Gastroesophageal sphincter (tissue), 4 donors: ENCODE data around the gene VAV3. TPM values are rescaled to one million over a fixed set of nuclear protein-coding genes. Genes with fewer than 3 reads are reported as not detected.
"Not testable (repeated sequence)": the region's sequence is repeated elsewhere in the genome, so short reads cannot be mapped to it uniquely, and the experiment has no call there.

Experiments
- ATAC-seq: fragments of 150-250 bp; one replicate; pipeline ENCODE4 v1.9.1; 2016; ENCODE audit warnings: mild to moderate bottlenecking, moderate library complexity
- H3K27ac ChIP-seq, 4 donors: fragments of 200-600 bp; sonication (generic) in 3 of 4; 1 replicate in 3 of 4; 2 replicates in 1 of 4; pipeline ENCODE4 v1.5.1; 2016 to 2019
- H3K27me3 ChIP-seq: fragments of 200-600 bp; sonication (generic); one replicate; pipeline ENCODE4 v1.5.1; 2019
- H3K36me3 ChIP-seq, 2 donors: fragments of 200-600 bp; sonication (generic); one replicate each; pipeline ENCODE4 v1.5.1; 2019; ENCODE audit warnings: control low read depth in 1 of 2
- H3K4me1 ChIP-seq, 3 donors: fragments of 200-600 bp; sonication (generic); 1 replicate in 2 of 3; 2 replicates in 1 of 3; pipeline ENCODE4 v1.5.1; 2016 to 2019; ENCODE audit warnings: control low read depth in 2 of 3
- H3K4me3 ChIP-seq, 2 donors: fragments of 200-600 bp; sonication (generic); one replicate each; pipeline ENCODE4 v1.5.1; 2019; ENCODE audit warnings: mild to moderate bottlenecking in 1 of 2, moderate library complexity in 1 of 2
- H3K9me3 ChIP-seq, 3 donors: fragments of 200-600 bp; sonication (generic); one replicate each; pipeline ENCODE4 v1.5.1; 2017 to 2019; ENCODE audit warnings: control low read depth in 2 of 3
- EP300 ChIP-seq: sonication (generic); formaldehyde crosslinking; IDR thresholded peaks from one replicate; pipeline ENCODE4 v1.6.1; 2017; ENCODE audit warnings: antibody characterized with exemption, mild to moderate bottlenecking
- POLR2A ChIP-seq, 2 donors: fragments of 450-650 bp; IDR thresholded peaks; one replicate each; pipeline ENCODE4 v1.6.1; 2017; ENCODE audit warnings: antibody characterized with exemption in 2 of 2, mild to moderate bottlenecking in 2 of 2, moderate library complexity in 1 of 2
- POLR2AphosphoS5 ChIP-seq: sonication (generic); formaldehyde crosslinking; IDR thresholded peaks from one replicate; pipeline ENCODE4 v1.6.1; 2017; ENCODE audit warnings: antibody characterized with exemption
- WGBS, 2 donors: methylation state at CpG; one replicate each; pipeline ENCODE4 v1.1.5; 2018; ENCODE audit warnings: low coverage in 1 of 2; 5-methylcytosine and 5-hydroxymethylcytosine counted together
- total RNA-seq, 4 donors: library from RNA; depleted of rRNA; stranded (reverse); fragments of >200 nt; gene quantifications; one replicate each; pipeline ENCODE4 v1.1.0, GENCODE V29; 2016
- TF ChIP-seq, protein P1 (sequence below), 4 experiments: fragments of 200-600 bp in 2 of 4; fragments of 450-650 bp in 2 of 4; sonication (generic) in 1 of 4; IDR thresholded peaks; one replicate each; pipeline ENCODE4 v1.5.1; 2017 to 2019; ENCODE audit warnings: antibody characterized with exemption in 4 of 4, mild to moderate bottlenecking in 2 of 4, moderate library complexity in 2 of 4

VAV3 gene
- total RNA-seq, 4 donors from 2014 or later: 1.3 to 4.7 (median 2.9) TPM

DNA sequence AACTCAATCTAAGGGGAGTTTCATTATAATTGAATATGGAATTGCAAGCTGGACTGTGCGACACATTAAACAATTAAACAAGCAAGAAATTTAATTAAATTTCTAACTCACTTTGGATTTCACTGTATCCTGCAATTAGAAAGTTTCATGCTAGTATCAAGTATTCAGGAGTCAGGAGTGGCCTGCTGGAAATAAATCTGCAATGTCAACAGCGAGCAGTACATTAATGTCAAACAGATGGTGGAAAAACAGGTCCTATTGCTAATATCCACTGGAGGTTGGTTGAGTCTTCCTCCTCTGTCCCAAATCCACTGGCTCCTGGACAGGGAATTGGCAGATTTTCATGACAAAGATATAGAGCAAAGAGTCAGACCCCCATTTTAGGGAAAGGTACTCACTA is 237.1 kb downstream of the VAV3 start:
- Histone ChIP-seq H3K36me3 (no peaks in the 10 kb centered on the region), H3K9me3 (no peaks in the 10 kb centered on the region), H3K27ac (no peak overlapping the region), H3K4me1 (no peaks in the 10 kb centered on the region), H3K27me3 (no peaks in the 10 kb centered on the region), H3K4me3 (no peak overlapping the region)
- no peak for TF ChIP-seq POLR2AphosphoS5
- TF ChIP-seq POLR2A (IDR thresholded peaks at IDR 0.05): no peak
- no peak for TF ChIP-seq EP300
- TF ChIP-seq, protein P1, sequence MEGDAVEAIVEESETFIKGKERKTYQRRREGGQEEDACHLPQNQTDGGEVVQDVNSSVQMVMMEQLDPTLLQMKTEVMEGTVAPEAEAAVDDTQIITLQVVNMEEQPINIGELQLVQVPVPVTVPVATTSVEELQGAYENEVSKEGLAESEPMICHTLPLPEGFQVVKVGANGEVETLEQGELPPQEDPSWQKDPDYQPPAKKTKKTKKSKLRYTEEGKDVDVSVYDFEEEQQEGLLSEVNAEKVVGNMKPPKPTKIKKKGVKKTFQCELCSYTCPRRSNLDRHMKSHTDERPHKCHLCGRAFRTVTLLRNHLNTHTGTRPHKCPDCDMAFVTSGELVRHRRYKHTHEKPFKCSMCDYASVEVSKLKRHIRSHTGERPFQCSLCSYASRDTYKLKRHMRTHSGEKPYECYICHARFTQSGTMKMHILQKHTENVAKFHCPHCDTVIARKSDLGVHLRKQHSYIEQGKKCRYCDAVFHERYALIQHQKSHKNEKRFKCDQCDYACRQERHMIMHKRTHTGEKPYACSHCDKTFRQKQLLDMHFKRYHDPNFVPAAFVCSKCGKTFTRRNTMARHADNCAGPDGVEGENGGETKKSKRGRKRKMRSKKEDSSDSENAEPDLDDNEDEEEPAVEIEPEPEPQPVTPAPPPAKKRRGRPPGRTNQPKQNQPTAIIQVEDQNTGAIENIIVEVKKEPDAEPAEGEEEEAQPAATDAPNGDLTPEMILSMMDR (IDR thresholded peaks at IDR 0.05): no peak
- 79 to 92% methylated on average over 2 of the region's 2 CpGs for WGBS, 2 donors
- no peak for ATAC-seq

- Histone ChIP-seq H3K27ac (no peak overlapping the region), H3K9me3 (no peaks in the 10 kb centered on the region), H3K27me3 (no peaks in the 10 kb centered on the region), H3K4me3 (no peak overlapping the region), H3K4me1 (no peaks in the 10 kb centered on the region), H3K36me3 (no peaks in the 10 kb centered on the region)
- no peak for TF ChIP-seq POLR2A (IDR thresholded peaks at IDR 0.05)
- no peak for TF ChIP-seq POLR2AphosphoS5
- no peak for TF ChIP-seq EP300
- TF ChIP-seq, protein P1 (IDR thresholded peaks at IDR 0.05): no peak
- 72 to 77% methylated on average over 2 of the region's 2 CpGs for WGBS, 2 donors
- ATAC-seq: no peak
Measured at GRCh38 chr1:107726860-107727259, 238.1 kb downstream of the VAV3 start.

DNA sequence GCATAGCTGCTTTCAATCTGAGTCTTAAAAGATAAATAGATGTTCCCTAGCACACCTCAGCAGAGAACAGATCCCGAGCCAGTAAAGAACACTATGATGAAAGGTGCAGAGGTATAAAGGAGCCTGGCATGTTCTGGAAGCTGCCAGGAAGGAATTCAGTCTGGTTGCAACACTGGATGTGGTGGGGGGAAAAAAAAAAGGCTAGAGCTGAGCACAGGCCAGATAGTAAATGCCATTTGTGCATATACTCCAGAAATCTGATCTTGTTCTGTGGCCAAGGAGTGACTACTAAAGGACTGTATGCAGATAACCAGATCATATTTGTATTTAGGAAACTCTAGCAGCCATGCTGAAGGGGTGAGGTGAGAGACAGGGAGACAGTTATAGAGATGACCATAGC is 240.3 kb downstream of the VAV3 start:
- Histone ChIP-seq H3K27ac (no peak overlapping the region), H3K27me3 (no peaks in the 10 kb centered on the region), H3K4me3 (no peak overlapping the region), H3K36me3 (no peaks in the 10 kb centered on the region), H3K4me1 (no peaks in the 10 kb centered on the region), H3K9me3 (no peaks in the 10 kb centered on the region)
- no peak for ATAC-seq
- 59 to 71% methylated on average over 1 of the region's 1 CpG for WGBS, 2 donors
- TF ChIP-seq EP300 (no peak), POLR2AphosphoS5 (no peak), POLR2A (IDR thresholded peaks at IDR 0.05) (no peak)
- TF ChIP-seq, protein P1 (IDR thresholded peaks at IDR 0.05): no peak

- not testable (repeated sequence) for ATAC-seq, H3K4me1 ChIP-seq
- 64 to 93% methylated on average over 2 to 4 of the region's 4 CpGs for WGBS, 2 donors
Measured at GRCh38 chr1:107720210-107720609, 244.8 kb downstream of the VAV3 start.

DNA sequence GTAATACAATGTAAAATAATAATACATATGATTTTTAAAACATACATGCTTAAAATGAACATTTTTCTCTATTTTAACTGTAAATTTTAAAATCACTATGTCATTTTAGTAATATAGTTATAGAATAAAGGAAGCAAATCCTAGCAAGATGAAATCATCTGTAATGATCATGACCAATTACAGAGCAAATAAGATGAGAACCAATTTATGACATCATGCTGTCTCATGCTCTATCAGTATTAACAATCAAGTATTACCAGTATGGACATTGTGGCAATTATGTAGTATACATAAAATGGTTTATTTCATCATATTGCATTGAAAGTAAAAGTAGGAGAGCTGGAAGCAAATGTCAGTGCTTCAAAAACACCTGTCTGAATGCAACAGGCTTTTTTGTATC is 255.0 kb downstream of the VAV3 start:
- no peak for ATAC-seq
- Histone ChIP-seq H3K9me3 (peaks cover 0 to 7% (median 0%) of the 10 kb centered on the region in 3 donors), H3K27ac (no peak overlapping the region), H3K4me1 (no peaks in the 10 kb centered on the region), H3K4me3 (no peak overlapping the region), H3K27me3 (no peaks in the 10 kb centered on the region), H3K36me3 (no peaks in the 10 kb centered on the region)
- TF ChIP-seq EP300: no peak
- TF ChIP-seq, protein P1 (IDR thresholded peaks at IDR 0.05): no peak
- TF ChIP-seq POLR2AphosphoS5: no peak
- no peak for TF ChIP-seq POLR2A (IDR thresholded peaks at IDR 0.05)

More at GRCh38 chr1:107720210-107720609, 244.8 kb downstream of the VAV3 start:
- not testable (repeated sequence) for H3K4me3 ChIP-seq, H3K27ac ChIP-seq, H3K9me3 ChIP-seq, H3K36me3 ChIP-seq, H3K27me3 ChIP-seq

- ATAC-seq: no peak
- Histone ChIP-seq H3K4me3 (no peak overlapping the region), H3K27ac (no peak overlapping the region), H3K36me3 (no peaks in the 10 kb centered on the region), H3K9me3 (peaks cover 0 to 7% (median 0%) of the 10 kb centered on the region in 3 donors), H3K4me1 (no peaks in the 10 kb centered on the region), H3K27me3 (no peaks in the 10 kb centered on the region)
- TF ChIP-seq POLR2AphosphoS5: no peak
- TF ChIP-seq POLR2A (IDR thresholded peaks at IDR 0.05): no peak
- TF ChIP-seq, protein P1 (IDR thresholded peaks at IDR 0.05): no peak
- TF ChIP-seq EP300: no peak
- 97 to 100% methylated on average over 1 to 2 of the region's 2 CpGs for WGBS, 2 donors
Measured at GRCh38 chr1:107707111-107707510, 257.9 kb downstream of the VAV3 start.
